HG03442 (cell line): Measurements from ENCODE around the gene GRAP2.

Source experiments
- ATAC-seq: cut with Tn5 transposase; IDR thresholded peaks from one replicate; pipeline ENCODE4 v1.9.1; 2021; ENCODE audit warnings: mild to moderate bottlenecking, moderate library complexity; ENCODE audit not compliant: unreplicated experiment

The GRAP2 gene

GRCh38 chr22:39923696-39924095 lies 22.8 kb downstream of the GRAP2 start:
- no peak for ATAC-seq

GRCh38 chr22:39924286-39924685 lies 23.4 kb downstream of the GRAP2 start:
- ATAC-seq: no peak

- no peak for ATAC-seq
Measured at GRCh38 chr22:39925273-39925672, 24.4 kb downstream of the GRAP2 start.

- no peak for ATAC-seq
Measured at GRCh38 chr22:39925909-39926679, 25.2 kb downstream of the GRAP2 start.

GRCh38 chr22:39926753-39927152 lies 25.9 kb downstream of the GRAP2 start:
- no peak for ATAC-seq

GRCh38 chr22:39927544-39927943 lies 26.7 kb downstream of the GRAP2 start:
- ATAC-seq: no peak

GRCh38 chr22:39928536-39929520 lies 27.9 kb downstream of the GRAP2 start:
- no peak for ATAC-seq

GRCh38 chr22:39931251-39931650 lies 30.4 kb downstream of the GRAP2 start:
- ATAC-seq: no peak

GRCh38 chr22:39932166-39932565 lies 31.3 kb downstream of the GRAP2 start:
- no peak for ATAC-seq

GRCh38 chr22:39932918-39933649 lies 32.2 kb downstream of the GRAP2 start:
- ATAC-seq: no peak

GRCh38 chr22:39933741-39934140 lies 32.9 kb downstream of the GRAP2 start:
- no peak for ATAC-seq

GRCh38 chr22:39935116-39935515 lies 34.2 kb downstream of the GRAP2 start:
- ATAC-seq: no peak

GRCh38 chr22:39935612-39936011 lies 34.7 kb downstream of the GRAP2 start:
- no peak for ATAC-seq

- no peak for ATAC-seq
Measured at GRCh38 chr22:39936523-39937145, 35.8 kb downstream of the GRAP2 start.

GRCh38 chr22:39937906-39938305 lies 37.0 kb downstream of the GRAP2 start:
- no peak for ATAC-seq

GRCh38 chr22:39938509-39939111 lies 37.7 kb downstream of the GRAP2 start:
- no peak for ATAC-seq

GRCh38 chr22:39939830-39940229 lies 38.9 kb downstream of the GRAP2 start:
- no peak for ATAC-seq

- no peak for ATAC-seq
Measured at GRCh38 chr22:39940757-39941305, 39.9 kb downstream of the GRAP2 start.

GRCh38 chr22:39941601-39942000 lies 40.7 kb downstream of the GRAP2 start:
- no peak for ATAC-seq
